PC-3 (cell line): ENCODE data around the gene TP53AIP1.

Source experiments
- CTCF ChIP-seq: fragments of 300-600 bp; sonication (generic); conservative IDR thresholded peaks from 2 replicates; pipeline ENCODE4 v1.5.1; 2017; ENCODE audit warnings: antibody characterized with exemption, low read depth, mild to moderate bottlenecking, low read length
- EZH2 ChIP-seq: fragments of 300-600 bp; sonication (generic); IDR thresholded peaks from one replicate; pipeline ENCODE4 v1.6.1; 2017; ENCODE audit warnings: antibody characterized with exemption, mild to moderate bottlenecking, low read length; ENCODE audit not compliant: unreplicated experiment
- EZH2phosphoT487 ChIP-seq: fragments of 300-600 bp; sonication (generic); IDR thresholded peaks from 2 replicates; pipeline ENCODE4 v1.6.1; 2018; ENCODE audit warnings: mild to moderate bottlenecking, antibody characterized with exemption, low read length, borderline replicate concordance

GRCh38 chr11:128906185-128907050 lies 36.3 kb downstream of the TP53AIP1 start:
- TF ChIP-seq CTCF (0 out of 2 replicates have a peak, but pooled peaks have one; percentile 28), EZH2 (no peak), EZH2phosphoT487 (no peak)
